ENCODE results near the gene CROT. TPM values are rescaled to one million over a fixed set of nuclear protein-coding genes. Genes with fewer than 3 reads are reported as not detected.
A peak's percentile ranks its signal among the peaks of the same experiment; 100 is the strongest.

CROT gene
- total and polyA plus RNA-seq, 2 experiments from 2014 or later: 8.9 to 14.0 TPM

GRCh38 chr7:87328281-87328680 lies 17.2 kb upstream of the CROT start:
- H3K27me3 ChIP-seq (ENCODE audit: insufficient read depth): no peaks in the 10 kb centered on the region
- Mint-ChIP-seq H3K27ac (no peak overlapping the region), H3K9me3 (peaks cover 69% of the 10 kb centered on the region), H3K36me3 (ENCODE audit: low read depth) (peaks cover 67% of the 10 kb centered on the region), H3K4me1 (no peaks in the 10 kb centered on the region), H3K27me3 (ENCODE audit: insufficient read depth, low read depth, poor library complexity) (no peaks in the 10 kb centered on the region), H3K4me3 (no peak overlapping the region)
- peak; percentile 58 for DNase-seq (ENCODE audit: low spot score)
- TF ChIP-seq POLR2AphosphoS5 (IDR thresholded peaks at IDR 0.05; ENCODE audit: low read depth) (no peak), CTCF (conservative IDR thresholded peaks at IDR 0.05; ENCODE audit: low read depth in 2 of 2) (no peak), ZNF331 (CRISPR knock-in tag; IDR thresholded peaks at IDR 0.05; ENCODE audit: low read depth) (no peak), REST (IDR thresholded peaks at IDR 0.05; ENCODE audit: unreplicated experiment) (no peak), ETS1 (IDR thresholded peaks at IDR 0.05) (no peak), ZNF462 (CRISPR knock-in tag; IDR thresholded peaks at IDR 0.05) (no peak), CREB1 (CRISPR knock-in tag; IDR thresholded peaks at IDR 0.05; ENCODE audit: low read depth) (no peak), ZNF114 (CRISPR knock-in tag; IDR thresholded peaks at IDR 0.05) (no peak), EZH2 (IDR thresholded peaks at IDR 0.05; ENCODE audit: low read depth, unreplicated experiment) (no peak), EZH2phosphoT487 (IDR thresholded peaks at IDR 0.05; ENCODE audit: unreplicated experiment) (no peak), JUNB (IDR thresholded peaks at IDR 0.05; ENCODE audit: unreplicated experiment) (no peak), STAT1 (IDR thresholded peaks at IDR 0.05; ENCODE audit: unreplicated experiment) (no peak), NANOG (IDR thresholded peaks at IDR 0.05; ENCODE audit: borderline replicate concordance) (no peak)
- peaks cover 5% of the 10 kb centered on the region for H3K36me3 ChIP-seq (ENCODE audit: insufficient read depth)
- no peaks in the 10 kb centered on the region for H3K79me2 ChIP-seq (replicated peaks; ENCODE audit: insufficient read depth)
- no peak overlapping the region for H2AFZ ChIP-seq
- no peak for ATAC-seq
- H4K20me1 ChIP-seq (replicated peaks; ENCODE audit: insufficient read depth): no peaks in the 10 kb centered on the region
- H3K4me1 ChIP-seq (ENCODE audit: insufficient read depth): no peaks in the 10 kb centered on the region
- no peak overlapping the region for H3K4me3 ChIP-seq
- no peak overlapping the region for H3K4me2 ChIP-seq
- no peak overlapping the region for H3K27ac ChIP-seq (ENCODE audit: low read depth)
- H3F3A ChIP-seq (replicated peaks; ENCODE audit: low read depth): no peaks in the 10 kb centered on the region
- no peaks in the 10 kb centered on the region for H3K9me2 ChIP-seq (ENCODE audit: insufficient read depth)

Data from GM23338 (cell line).